BLaER1 treated with 17β-estradiol and CSF1 and Interleukin-3, amounts not matched to agents 10 nM and 100 nM (cell line): ENCODE measurements around the gene PTPRO.
"Not testable (repeated sequence)": the region's sequence is repeated elsewhere in the genome, so short reads cannot be mapped to it uniquely, and the experiment has no call there.

ENCODE experiments used
- H3K27ac ChIP-seq, 11 experiments: shearing (Covaris generic); formaldehyde crosslinking; 2 replicates each; pipeline ENCODE4 v1.8.1; 2022
- H3K27me3 ChIP-seq, 11 experiments: shearing (Covaris generic); formaldehyde crosslinking; 2 replicates each; pipeline ENCODE4 v1.8.1; 2022
- H3K36me3 ChIP-seq, 11 experiments: shearing (Covaris generic); formaldehyde crosslinking; 2 replicates each; pipeline ENCODE4 v1.8.1; 2022
- H3K4me1 ChIP-seq, 10 experiments: shearing (Covaris generic); formaldehyde crosslinking; 2 replicates each; pipeline ENCODE4 v1.8.1; 2022
- H3K4me2 ChIP-seq, 11 experiments: shearing (Covaris generic); formaldehyde crosslinking; 2 replicates each; pipeline ENCODE4 v1.8.1; 2022
- H3K4me3 ChIP-seq, 10 experiments: shearing (Covaris generic); formaldehyde crosslinking; 2 replicates each; pipeline ENCODE4 v1.8.1; 2022
- H3K9ac ChIP-seq, 11 experiments: shearing (Covaris generic); formaldehyde crosslinking; 2 replicates each; pipeline ENCODE4 v1.8.1; 2022
- H3K9me3 ChIP-seq, 11 experiments: shearing (Covaris generic); formaldehyde crosslinking; replicated peaks in 1 of 11; 2 replicates each; pipeline ENCODE4 v1.8.1; 2022
- H4K20me1 ChIP-seq, 11 experiments: shearing (Covaris generic); formaldehyde crosslinking; 2 replicates each; pipeline ENCODE4 v1.8.1; 2022
- Cebpa-rat ChIP-seq, 11 experiments: shearing (Covaris generic); IDR thresholded peaks; 2 replicates each; pipeline ENCODE4 v1.8.1; 2022

Gene PTPRO

DNA sequence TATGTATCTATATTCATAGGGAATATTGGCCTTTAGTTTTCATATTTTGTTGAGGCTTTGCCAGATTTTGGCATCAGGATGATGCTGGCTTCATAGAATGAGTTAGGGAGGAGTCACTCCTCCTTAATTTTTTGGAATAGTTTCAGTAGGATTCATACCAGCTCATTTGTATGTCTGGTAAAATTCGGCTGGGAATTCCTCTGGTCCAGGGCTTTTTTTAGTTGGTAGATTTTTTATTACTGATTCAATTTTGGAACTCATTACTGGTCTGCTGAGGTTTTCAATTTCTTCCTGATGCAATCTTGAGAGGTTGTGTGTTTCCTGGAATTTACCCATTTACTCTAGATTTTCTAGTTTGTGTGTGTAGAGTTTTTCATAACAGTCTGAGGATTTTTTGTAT is 291.7 kb downstream of the PTPRO start:
- H4K20me1 ChIP-seq: no peaks in the 10 kb centered on the region
- H3K9ac ChIP-seq: no peak overlapping the region
- peaks cover 12 to 36% (median 23%) of the 10 kb centered on the region in 11 experiments for H3K9me3 ChIP-seq
- no peak overlapping the region for H3K4me3 ChIP-seq
- H3K4me2 ChIP-seq: no peak overlapping the region
- H3K36me3 ChIP-seq: peaks cover 0 to 24% (median 0%) of the 10 kb centered on the region in 11 experiments; a peak in 3 of 22 replicates
- H3K27me3 ChIP-seq: no peaks in the 10 kb centered on the region
- no peak overlapping the region for H3K27ac ChIP-seq
- no peaks in the 10 kb centered on the region; a peak in 1 of 20 replicates for H3K4me1 ChIP-seq
- no peak for TF ChIP-seq Cebpa-rat (IDR thresholded peaks at IDR 0.05)

DNA sequence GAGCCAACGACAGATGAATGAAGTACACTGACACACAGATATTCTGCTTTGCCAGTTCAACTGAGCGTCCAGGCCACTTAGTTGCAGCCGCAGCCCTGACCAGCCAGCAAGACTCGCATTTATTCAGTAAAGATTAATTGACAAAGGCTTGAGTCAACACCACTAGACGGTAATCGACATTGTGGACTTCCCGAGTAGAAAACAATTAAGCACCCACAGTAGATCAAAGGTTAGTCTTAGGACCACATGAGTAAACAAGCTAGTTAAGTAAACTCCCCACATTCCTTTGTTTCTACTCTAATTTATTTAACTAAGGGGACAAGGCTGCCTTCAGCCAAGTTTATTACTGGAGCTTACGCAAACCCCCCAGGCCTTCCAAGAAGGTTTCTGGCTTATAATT is 294.2 kb downstream of the PTPRO start:
- H4K20me1 ChIP-seq, H3K4me1 ChIP-seq, H3K4me3 ChIP-seq, H3K27me3 ChIP-seq, H3K4me2 ChIP-seq, H3K9ac ChIP-seq, H3K27ac ChIP-seq: not testable (repeated sequence)
- peaks cover 0 to 48% (median 0%) of the 10 kb centered on the region in 11 experiments; a peak in 5 of 22 replicates for H3K36me3 ChIP-seq
- peaks cover 12 to 36% (median 23%) of the 10 kb centered on the region in 11 experiments for H3K9me3 ChIP-seq

DNA sequence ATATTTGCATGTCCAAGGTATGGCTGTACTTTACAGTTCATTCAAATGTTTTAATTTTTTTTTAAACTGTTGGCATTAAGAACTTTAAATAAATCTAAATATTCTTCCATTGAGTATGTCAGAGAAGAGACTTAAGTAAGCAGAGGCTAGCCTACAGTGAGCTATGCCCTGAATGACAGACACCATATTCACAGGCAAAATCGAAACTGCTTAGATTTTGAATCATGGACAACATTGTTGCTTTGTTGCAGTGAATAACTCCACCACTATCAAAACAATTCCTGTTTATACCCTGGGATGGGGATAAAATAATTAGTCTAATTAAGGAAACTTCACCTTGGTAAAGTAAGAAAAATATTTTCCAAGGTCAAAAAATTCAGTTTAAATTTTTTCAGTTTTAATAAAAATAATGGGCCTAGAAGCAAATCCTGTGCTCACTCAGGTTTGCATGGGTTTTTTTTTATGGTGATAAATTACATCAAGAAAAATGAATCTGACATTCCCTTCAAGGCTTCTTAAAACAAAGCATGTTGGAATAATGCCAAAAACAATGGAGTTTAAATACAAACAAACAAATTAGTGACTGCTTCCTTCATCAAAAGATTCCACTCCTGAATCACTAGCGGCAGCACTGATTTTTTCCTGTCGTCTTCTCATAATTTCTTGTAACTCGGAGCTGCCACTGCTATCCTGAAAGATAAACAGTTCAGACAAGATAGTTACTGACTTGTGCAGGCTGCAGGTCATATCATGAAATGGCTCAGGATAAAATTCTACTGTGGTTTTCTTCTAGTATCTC is 298.6 kb downstream of the PTPRO start:
- TF ChIP-seq Cebpa-rat (IDR thresholded peaks at IDR 0.05): no peak
- Histone ChIP-seq H3K9ac (no peak overlapping the region), H3K9me3 (peaks cover 9 to 13% (median 11%) of the 10 kb centered on the region in 11 experiments), H3K4me1 (peaks cover 0 to 6% (median 0%) of the 10 kb centered on the region in 10 experiments; a peak in 2 of 20 replicates), H3K4me2 (no peak overlapping the region), H4K20me1 (no peaks in the 10 kb centered on the region), H3K27me3 (no peaks in the 10 kb centered on the region), H3K4me3 (no peak overlapping the region), H3K27ac (no peak overlapping the region), H3K36me3 (peaks cover 0 to 73% (median 0%) of the 10 kb centered on the region in 11 experiments; a peak in 5 of 22 replicates)

DNA sequence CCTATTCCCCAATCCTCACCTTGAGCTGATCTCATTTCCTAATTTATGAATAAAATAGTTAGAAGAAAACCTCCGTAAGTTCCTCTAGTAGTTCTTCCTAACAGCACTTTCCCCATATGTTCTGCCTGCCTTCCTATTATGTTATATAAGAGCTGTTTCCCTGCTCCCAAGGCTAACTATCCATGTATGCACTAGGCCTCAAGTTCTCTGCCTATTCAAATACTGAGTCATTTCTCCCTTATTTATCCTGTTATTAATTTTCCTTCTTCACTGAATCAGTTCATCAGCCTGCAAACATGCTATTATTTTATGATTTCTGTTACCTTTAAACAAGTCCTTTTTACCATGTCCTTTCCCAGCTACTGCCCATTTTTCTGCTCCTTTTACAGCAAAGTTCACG is 302.8 kb downstream of the PTPRO start:
- Histone ChIP-seq H3K4me2 (no peak overlapping the region), H3K9me3 (no peaks in the 10 kb centered on the region), H3K27ac (no peak overlapping the region), H3K4me3 (no peak overlapping the region), H3K9ac (no peak overlapping the region), H4K20me1 (no peaks in the 10 kb centered on the region), H3K4me1 (peaks cover 11 to 34% (median 19%) of the 10 kb centered on the region in 10 experiments; a peak in 15 of 20 replicates), H3K36me3 (peaks cover 0 to 39% (median 0%) of the 10 kb centered on the region in 11 experiments; a peak in 4 of 22 replicates), H3K27me3 (no peaks in the 10 kb centered on the region)
- TF ChIP-seq Cebpa-rat (IDR thresholded peaks at IDR 0.05): no peak

DNA sequence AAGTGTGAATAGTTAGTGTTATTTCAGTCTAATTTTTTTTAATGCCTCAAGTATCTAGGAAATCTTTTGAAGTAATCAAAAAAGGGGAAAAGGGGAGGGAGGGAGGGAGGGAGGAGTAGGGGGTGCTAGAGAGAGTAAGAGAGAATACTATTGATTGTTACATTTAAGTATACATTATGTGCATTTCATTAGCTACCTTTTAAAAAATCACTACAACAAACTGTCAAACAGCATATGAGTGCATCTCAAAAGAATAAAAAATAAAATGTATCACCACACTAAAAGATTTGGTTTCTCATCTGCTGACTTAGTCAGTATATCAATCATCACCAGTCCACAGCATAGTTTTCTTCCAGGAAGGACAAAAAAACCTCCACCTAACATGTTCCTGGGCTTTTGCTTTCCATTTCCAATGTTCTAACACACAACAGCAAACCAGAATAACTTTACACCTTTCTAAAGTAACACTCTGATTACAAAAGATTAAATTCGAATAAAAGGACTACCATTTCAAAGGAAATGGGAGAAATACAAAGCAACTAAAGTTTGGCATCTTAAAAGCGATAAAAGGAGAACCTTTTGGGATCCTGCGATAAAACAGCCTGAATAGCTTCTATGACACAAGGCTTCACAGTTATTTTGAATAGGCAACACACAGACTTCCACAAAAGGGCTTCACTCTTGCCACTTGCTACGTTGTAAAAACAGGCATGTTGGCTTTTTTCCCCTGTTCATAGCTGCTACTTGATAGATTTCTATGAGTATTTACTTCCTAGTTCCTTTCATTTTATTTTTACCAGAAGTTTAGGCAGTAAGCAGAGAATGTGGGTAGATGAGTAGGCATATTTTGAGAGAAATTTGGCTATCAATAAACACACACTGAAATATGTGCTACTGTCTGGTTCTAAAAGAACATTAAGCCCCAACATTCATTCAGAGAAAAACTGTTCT is 306.0 kb downstream of the PTPRO start:
- H3K27me3 ChIP-seq: no peaks in the 10 kb centered on the region
- H3K4me1 ChIP-seq: peaks cover 11 to 30% (median 19%) of the 10 kb centered on the region in 10 experiments; a peak in 15 of 20 replicates
- H3K9me3 ChIP-seq: no peaks in the 10 kb centered on the region
- H3K9ac ChIP-seq: peak overlapping the region in 3 of 11 experiments; percentile 4 to 34 (median 9); a peak in 2 of 22 replicates
- H3K36me3 ChIP-seq: peaks cover 0 to 21% (median 0%) of the 10 kb centered on the region in 11 experiments; a peak in 3 of 22 replicates
- peak overlapping the region in 7 of 11 experiments; percentile 11 to 66 (median 36); a peak in 10 of 22 replicates for H3K27ac ChIP-seq
- H4K20me1 ChIP-seq: no peaks in the 10 kb centered on the region
- TF ChIP-seq Cebpa-rat (IDR thresholded peaks at IDR 0.05): no peak
- no peak overlapping the region for H3K4me3 ChIP-seq
- H3K4me2 ChIP-seq: peak overlapping the region; percentile 2 to 80 (median 26); a peak in 14 of 22 replicates

DNA sequence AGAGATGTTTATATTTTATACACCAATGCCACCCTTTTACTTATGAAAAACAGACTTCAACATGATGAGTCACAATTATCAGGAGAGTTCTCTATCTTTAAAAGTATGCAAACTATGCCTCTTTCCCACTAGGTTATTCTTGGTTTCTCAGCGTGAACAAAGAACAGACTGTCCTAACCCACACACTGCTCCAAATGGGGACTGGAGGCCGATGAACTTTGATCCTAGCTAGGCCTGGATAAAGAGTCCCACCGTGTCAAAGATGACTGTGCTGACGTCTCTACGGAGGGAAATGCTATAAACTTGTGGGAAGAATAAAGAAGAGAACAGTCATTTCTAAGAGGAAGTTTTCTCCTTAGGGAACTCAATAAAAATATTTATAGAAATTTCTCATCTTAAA is 306.8 kb downstream of the PTPRO start:
- peak overlapping the region in 2 of 11 experiments; percentile 3 to 38; a peak in 2 of 22 replicates for H3K9ac ChIP-seq
- H3K4me2 ChIP-seq: peak overlapping the region; percentile 8 to 80 (median 45); a peak in 17 of 22 replicates
- H4K20me1 ChIP-seq: no peaks in the 10 kb centered on the region
- H3K27ac ChIP-seq: peak overlapping the region in 5 of 11 experiments; percentile 12 to 66 (median 49); a peak in 7 of 22 replicates
- H3K4me1 ChIP-seq: peaks cover 11 to 29% (median 19%) of the 10 kb centered on the region in 10 experiments; a peak in 15 of 20 replicates
- no peaks in the 10 kb centered on the region for H3K27me3 ChIP-seq
- H3K4me3 ChIP-seq: no peak overlapping the region
- TF ChIP-seq Cebpa-rat (IDR thresholded peaks at IDR 0.05): no peak
- peaks cover 0 to 13% (median 0%) of the 10 kb centered on the region in 11 experiments; a peak in 3 of 22 replicates for H3K36me3 ChIP-seq
- H3K9me3 ChIP-seq: no peaks in the 10 kb centered on the region

DNA sequence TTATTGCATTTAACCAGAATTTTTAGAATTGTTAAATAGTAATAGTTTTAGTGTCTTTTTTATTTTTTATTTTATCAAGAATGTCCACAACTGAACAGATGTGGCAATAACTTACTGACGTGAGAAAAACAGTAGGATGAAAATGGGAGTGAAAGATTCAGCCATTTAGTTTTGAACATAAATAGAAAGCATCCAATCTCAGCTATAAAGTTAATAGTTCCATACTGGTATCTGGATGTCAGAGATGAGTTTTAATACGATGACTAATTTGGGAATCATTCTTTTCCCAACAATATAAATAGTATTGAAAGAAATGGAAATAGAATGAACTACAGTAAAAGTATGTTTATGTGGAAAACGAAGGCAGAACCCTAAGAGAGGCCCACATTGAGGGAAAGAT is 307.5 kb downstream of the PTPRO start:
- peaks cover 0 to 11% (median 0%) of the 10 kb centered on the region in 11 experiments; a peak in 3 of 22 replicates for H3K36me3 ChIP-seq
- peak overlapping the region in 6 of 11 experiments; percentile 8 to 80 (median 46); a peak in 9 of 22 replicates for H3K4me2 ChIP-seq
- no peak overlapping the region for H3K9ac ChIP-seq
- H3K4me3 ChIP-seq: no peak overlapping the region
- H3K4me1 ChIP-seq: peaks cover 11 to 29% (median 19%) of the 10 kb centered on the region in 10 experiments; a peak in 15 of 20 replicates
- no peak for TF ChIP-seq Cebpa-rat (IDR thresholded peaks at IDR 0.05)
- no peaks in the 10 kb centered on the region for H3K27me3 ChIP-seq
- peak overlapping the region in 2 of 11 experiments; percentile 53 to 66; a peak in 3 of 22 replicates for H3K27ac ChIP-seq
- H4K20me1 ChIP-seq: no peaks in the 10 kb centered on the region
- H3K9me3 ChIP-seq: no peaks in the 10 kb centered on the region

DNA sequence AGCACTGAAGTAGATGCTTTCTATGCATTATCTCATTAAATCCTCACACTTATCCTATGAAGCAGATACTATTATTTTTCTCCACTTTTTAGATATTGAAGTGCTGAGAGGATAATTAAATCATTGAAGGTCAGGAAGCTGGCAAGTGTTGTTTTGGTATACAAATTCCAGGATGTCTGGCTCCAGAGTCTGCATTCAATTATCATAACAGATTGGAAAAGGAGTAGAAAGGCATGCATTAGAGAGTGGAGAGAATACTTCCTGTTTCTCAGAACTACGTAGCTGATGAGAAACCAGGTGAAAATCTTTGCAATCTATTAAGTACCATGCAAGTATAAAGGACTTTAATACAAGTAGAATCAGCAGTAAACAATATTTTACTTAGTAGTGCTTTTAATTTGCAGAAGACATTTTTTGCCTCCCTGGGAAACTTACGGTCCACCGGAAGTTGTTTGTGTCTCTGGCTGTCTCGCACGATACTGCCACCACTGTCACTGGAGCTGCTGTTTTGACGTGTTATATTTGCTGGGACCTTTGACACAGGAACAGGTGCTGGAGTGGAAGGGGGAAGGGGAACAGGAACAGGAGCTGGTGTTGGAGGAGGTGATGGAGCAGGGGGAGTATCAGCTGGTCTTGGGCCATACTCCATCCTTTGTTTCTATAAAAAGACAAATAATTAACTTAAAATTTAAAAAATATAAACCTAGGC is 308.9 kb downstream of the PTPRO start:
- peaks cover 0 to 11% (median 0%) of the 10 kb centered on the region in 11 experiments; a peak in 3 of 22 replicates for H3K36me3 ChIP-seq
- H3K4me3 ChIP-seq: no peak overlapping the region
- no peak overlapping the region for H3K27ac ChIP-seq
- peaks cover 11 to 31% (median 19%) of the 10 kb centered on the region in 10 experiments; a peak in 15 of 20 replicates for H3K4me1 ChIP-seq
- H3K27me3 ChIP-seq: no peaks in the 10 kb centered on the region
- no peak overlapping the region for H3K9ac ChIP-seq
- no peaks in the 10 kb centered on the region for H3K9me3 ChIP-seq
- H4K20me1 ChIP-seq: no peaks in the 10 kb centered on the region
- TF ChIP-seq Cebpa-rat (IDR thresholded peaks at IDR 0.05): no peak
- no peak overlapping the region for H3K4me2 ChIP-seq
